ENCODE data around the gene PCDHGA11. TPM values are rescaled to one million over a fixed set of nuclear protein-coding genes. Genes with fewer than 3 reads are reported as not detected.
"Not testable (repeated sequence)": the region's sequence is repeated elsewhere in the genome, so short reads cannot be mapped to it uniquely, and the experiment has no call there.

Gene PCDHGA11
- total and polyA plus RNA-seq, 9 donors = 1.9 to 5.2 (median 3.3) TPM

GRCh38 chr5:141432308-141432707, 11.5 kb downstream of the PCDHGA11 start:
- H3K4me1 ChIP-seq (ENCODE audit: control insufficient read depth, insufficient read depth, low read length); DNase-seq; H3K27ac ChIP-seq (ENCODE audit: low read length); H3K4me3 ChIP-seq (ENCODE audit: low read length); H3K27me3 ChIP-seq (ENCODE audit: control insufficient read depth, insufficient read depth, low read length); H3K36me3 ChIP-seq (ENCODE audit: control insufficient read depth, insufficient read depth, low read length): not testable (repeated sequence)
- WGBS (ENCODE audit: insufficient coverage) = 30% methylated on average over 20 of the region's 38 CpGs
- H3K9me3 ChIP-seq (replicated peaks; ENCODE audit: control insufficient read depth, low read depth, low read length) = peaks cover 62% of the 10 kb centered on the region

- DNase-seq; H3K4me3 ChIP-seq (ENCODE audit: low read length); H3K27ac ChIP-seq (ENCODE audit: low read length); H3K4me1 ChIP-seq (ENCODE audit: control insufficient read depth, insufficient read depth, low read length); H3K36me3 ChIP-seq (ENCODE audit: control insufficient read depth, insufficient read depth, low read length); H3K27me3 ChIP-seq (ENCODE audit: control insufficient read depth, insufficient read depth, low read length): not testable (repeated sequence)
- WGBS (ENCODE audit: insufficient coverage) = 25% methylated on average over 27 of the region's 29 CpGs
- peaks cover 60% of the 10 kb centered on the region for H3K9me3 ChIP-seq (replicated peaks; ENCODE audit: control insufficient read depth, low read depth, low read length)
Observed at GRCh38 chr5:141432726-141433125, 11.9 kb downstream of the PCDHGA11 start.

DNA sequence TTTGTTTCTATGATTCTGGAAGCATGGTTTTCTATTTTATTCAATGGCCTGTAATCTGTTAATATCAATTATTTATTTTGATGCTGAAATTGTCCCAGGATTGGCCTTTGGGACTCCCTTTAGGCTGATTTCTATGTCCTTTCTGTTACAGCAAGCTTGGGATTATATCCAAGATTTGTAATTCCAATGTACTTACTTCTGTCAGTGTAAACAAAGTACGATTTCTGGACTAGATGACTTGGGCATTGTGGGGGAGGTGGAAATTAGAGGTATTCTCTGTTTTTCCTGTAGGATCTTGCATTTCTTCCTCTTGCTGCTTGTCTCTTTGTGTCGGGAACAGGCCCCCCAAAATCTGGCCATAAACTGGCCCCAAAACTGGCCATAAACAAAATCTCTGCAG, 13.2 kb downstream of the PCDHGA11 start:
- no CpG with 5 or more reads among the region's 2 CpGs for WGBS (ENCODE audit: insufficient coverage)
- DNase-seq = no peak
- peaks cover 6% of the 10 kb centered on the region for H3K27me3 ChIP-seq (ENCODE audit: control insufficient read depth, insufficient read depth, low read length)
- H3K9me3 ChIP-seq (replicated peaks; ENCODE audit: control insufficient read depth, low read depth, low read length) = peaks cover 53% of the 10 kb centered on the region
- H3K36me3 ChIP-seq (ENCODE audit: control insufficient read depth, insufficient read depth, low read length) = no peaks in the 10 kb centered on the region
- H3K4me3 ChIP-seq (ENCODE audit: low read length) = no peak overlapping the region
- H3K4me1 ChIP-seq (ENCODE audit: control insufficient read depth, insufficient read depth, low read length) = no peaks in the 10 kb centered on the region
- no peak overlapping the region for H3K27ac ChIP-seq (ENCODE audit: low read length)

DNA sequence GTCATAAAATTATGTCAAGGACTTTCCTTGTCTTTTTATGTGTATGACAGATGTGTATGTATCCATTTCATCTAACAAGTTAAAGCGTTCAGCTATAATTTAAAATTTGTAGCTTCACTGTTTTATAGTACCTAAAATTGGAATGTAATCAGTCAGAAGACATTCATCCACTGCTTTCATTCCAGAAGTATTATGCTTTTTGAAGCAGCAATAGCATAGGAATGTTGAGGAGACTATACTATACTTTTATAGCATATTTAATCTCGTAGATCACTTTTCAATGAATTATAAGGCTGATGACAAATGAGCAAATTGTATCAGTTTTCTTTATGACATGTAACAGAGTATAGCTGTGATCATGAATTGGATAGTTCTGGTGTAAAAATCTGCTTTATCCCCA, 16.4 kb downstream of the PCDHGA11 start:
- no peaks in the 10 kb centered on the region for H3K4me1 ChIP-seq (ENCODE audit: control insufficient read depth, insufficient read depth, low read length)
- no peak overlapping the region for H3K4me3 ChIP-seq (ENCODE audit: low read length)
- no peaks in the 10 kb centered on the region for H3K27me3 ChIP-seq (ENCODE audit: control insufficient read depth, insufficient read depth, low read length)
- H3K27ac ChIP-seq (ENCODE audit: low read length) = no peak overlapping the region
- no CpG with 5 or more reads among the region's 2 CpGs for WGBS (ENCODE audit: insufficient coverage)
- H3K36me3 ChIP-seq (ENCODE audit: control insufficient read depth, insufficient read depth, low read length) = no peaks in the 10 kb centered on the region
- no peak for DNase-seq
- peaks cover 59% of the 10 kb centered on the region for H3K9me3 ChIP-seq (replicated peaks; ENCODE audit: control insufficient read depth, low read depth, low read length)

GRCh38 chr5:141439411-141440141, 18.7 kb downstream of the PCDHGA11 start:
- Histone ChIP-seq H3K27me3 (ENCODE audit: control insufficient read depth, insufficient read depth, low read length) (no peaks in the 10 kb centered on the region), H3K4me3 (ENCODE audit: low read length) (no peak overlapping the region), H3K9me3 (replicated peaks; ENCODE audit: control insufficient read depth, low read depth, low read length) (peaks cover 53% of the 10 kb centered on the region), H3K27ac (ENCODE audit: low read length) (no peak overlapping the region), H3K36me3 (ENCODE audit: control insufficient read depth, insufficient read depth, low read length) (no peaks in the 10 kb centered on the region), H3K4me1 (ENCODE audit: control insufficient read depth, insufficient read depth, low read length) (no peaks in the 10 kb centered on the region)
- WGBS (ENCODE audit: insufficient coverage) = 55% methylated on average over 9 of the region's 10 CpGs
- no peak for DNase-seq

- H3K36me3 ChIP-seq (ENCODE audit: control insufficient read depth, insufficient read depth, low read length) = no peaks in the 10 kb centered on the region
- 93% methylated on average over 2 of the region's 9 CpGs for WGBS (ENCODE audit: insufficient coverage)
- no peak for DNase-seq
Observed at GRCh38 chr5:141440341-141440740, 19.5 kb downstream of the PCDHGA11 start.

GRCh38 chr5:141441571-141442170, 20.8 kb downstream of the PCDHGA11 start:
- WGBS (ENCODE audit: insufficient coverage) = 46% methylated on average over 42 of the region's 50 CpGs
- DNase-seq = no peak
- H3K4me1 ChIP-seq (ENCODE audit: control insufficient read depth, insufficient read depth, low read length) = no peaks in the 10 kb centered on the region
- peaks cover 56% of the 10 kb centered on the region for H3K9me3 ChIP-seq (replicated peaks; ENCODE audit: control insufficient read depth, low read depth, low read length)
- no peak overlapping the region for H3K27ac ChIP-seq (ENCODE audit: low read length)
- H3K27me3 ChIP-seq (ENCODE audit: control insufficient read depth, insufficient read depth, low read length) = no peaks in the 10 kb centered on the region
- no peak overlapping the region for H3K4me3 ChIP-seq (ENCODE audit: low read length)
- no peaks in the 10 kb centered on the region for H3K36me3 ChIP-seq (ENCODE audit: control insufficient read depth, insufficient read depth, low read length)

More at GRCh38 chr5:141440341-141440740, 19.5 kb downstream of the PCDHGA11 start:
- no peak overlapping the region for H3K27ac ChIP-seq (ENCODE audit: low read length)
- H3K27me3 ChIP-seq (ENCODE audit: control insufficient read depth, insufficient read depth, low read length) = no peaks in the 10 kb centered on the region
- H3K9me3 ChIP-seq (replicated peaks; ENCODE audit: control insufficient read depth, low read depth, low read length) = peaks cover 58% of the 10 kb centered on the region
- no peaks in the 10 kb centered on the region for H3K4me1 ChIP-seq (ENCODE audit: control insufficient read depth, insufficient read depth, low read length)
- no peak overlapping the region for H3K4me3 ChIP-seq (ENCODE audit: low read length)

DNA sequence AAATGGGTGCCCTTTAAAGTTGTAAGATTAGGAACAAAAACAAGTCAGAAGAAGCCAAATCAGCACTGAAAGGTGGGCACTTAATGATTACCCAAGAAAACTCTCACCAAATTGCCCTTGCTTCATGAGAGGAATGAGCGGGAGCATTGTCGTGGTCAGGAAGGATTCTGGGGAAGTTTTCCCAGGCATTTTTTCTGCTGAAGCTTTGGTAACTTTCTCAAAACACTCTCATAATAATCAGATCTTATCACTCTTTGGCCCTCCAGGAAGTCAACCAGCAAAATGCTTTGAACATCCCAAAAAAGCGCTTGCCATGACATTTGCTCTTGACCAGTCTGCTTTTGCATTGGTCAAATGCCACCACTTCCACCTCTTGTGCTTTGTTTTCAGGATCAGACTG, 44.5 kb downstream of the PCDHGA11 start:
- H3K27me3 ChIP-seq (ENCODE audit: control insufficient read depth, insufficient read depth, low read length) = no peaks in the 10 kb centered on the region
- H3K9me3 ChIP-seq (replicated peaks; ENCODE audit: control insufficient read depth, low read depth, low read length) = peaks cover 3% of the 10 kb centered on the region
- H3K27ac ChIP-seq (ENCODE audit: low read length) = no peak overlapping the region
- no peak for DNase-seq
- H3K4me3 ChIP-seq (ENCODE audit: low read length) = no peak overlapping the region
- 100% methylated on average over 1 of the region's 3 CpGs for WGBS (ENCODE audit: insufficient coverage)
- no peaks in the 10 kb centered on the region for H3K4me1 ChIP-seq (ENCODE audit: control insufficient read depth, insufficient read depth, low read length)
- no peaks in the 10 kb centered on the region for H3K36me3 ChIP-seq (ENCODE audit: control insufficient read depth, insufficient read depth, low read length)

Other genes starting within 250 kb of the PCDHGA11 start
Only the 30 nearest of the 37 such genes appear.
- gene PCDHB12, start 212.3 kb upstream of the PCDHGA11 start, total RNA-seq = 2.4 TPM
- gene PCDHB12, start 212.3 kb upstream of the PCDHGA11 start, polyA plus RNA-seq (ENCODE audit: insufficient read depth in 1 of 8, insufficient read length in 8 of 8, low replicate concordance in 1 of 8) = 1 to 10 TPM; 2.1 to 3.5 (median 2.6) TPM
- 1.9 TPM for gene PCDHB13, start 207.1 kb upstream of the PCDHGA11 start, total RNA-seq
- 1 to 10 TPM; 1.6 to 4.5 (median 2.8) TPM for gene PCDHB13, start 207.1 kb upstream of the PCDHGA11 start, polyA plus RNA-seq (ENCODE audit: insufficient read depth in 1 of 8, insufficient read length in 8 of 8, low replicate concordance in 1 of 8)
- gene PCDHB14, start 197.7 kb upstream of the PCDHGA11 start, total RNA-seq = 4.8 TPM
- gene PCDHB14, start 197.7 kb upstream of the PCDHGA11 start, polyA plus RNA-seq (ENCODE audit: insufficient read depth in 1 of 8, insufficient read length in 8 of 8, low replicate concordance in 1 of 8) = 1 to 10 TPM; 5.6 to 9.0 (median 6.7) TPM
- 4.3 TPM for gene PCDHB15, start 175.7 kb upstream of the PCDHGA11 start, total RNA-seq
- gene PCDHB15, start 175.7 kb upstream of the PCDHGA11 start, polyA plus RNA-seq (ENCODE audit: insufficient read depth in 1 of 8, insufficient read length in 8 of 8, low replicate concordance in 1 of 8) = 1 to 10 TPM; 5.3 to 8.6 (median 7.1) TPM
- gene SLC25A2, start 117.0 kb upstream of the PCDHGA11 start, total RNA-seq = 0.22 TPM
- gene SLC25A2, start 117.0 kb upstream of the PCDHGA11 start, polyA plus RNA-seq (ENCODE audit: insufficient read depth in 1 of 8, insufficient read length in 8 of 8, low replicate concordance in 1 of 8) = under 1 TPM in 1 of 8 donors, not detected in 7; 0.08 TPM
- 75.1 TPM for gene TAF7, start 100.3 kb upstream of the PCDHGA11 start, total RNA-seq
- gene TAF7, start 100.3 kb upstream of the PCDHGA11 start, polyA plus RNA-seq (ENCODE audit: insufficient read depth in 1 of 8, insufficient read length in 8 of 8, low replicate concordance in 1 of 8) = 100 to 1,000 TPM in 1 of 8 donors, 10 to 100 TPM in 7; 65.9 to 108 (median 83.4) TPM
- gene PCDHGA1, start 90.5 kb upstream of the PCDHGA11 start, total RNA-seq = 0.44 TPM
- under 1 TPM; 0.49 to 0.86 (median 0.64) TPM for gene PCDHGA1, start 90.5 kb upstream of the PCDHGA11 start, polyA plus RNA-seq (ENCODE audit: insufficient read depth in 1 of 8, insufficient read length in 8 of 8, low replicate concordance in 1 of 8)
- 1.6 TPM for gene PCDHGA2, start 82.3 kb upstream of the PCDHGA11 start, total RNA-seq
- 1 to 10 TPM; 1.6 to 2.8 (median 2.1) TPM for gene PCDHGA2, start 82.3 kb upstream of the PCDHGA11 start, polyA plus RNA-seq (ENCODE audit: insufficient read depth in 1 of 8, insufficient read length in 8 of 8, low replicate concordance in 1 of 8)
- gene PCDHGA3, start 77.2 kb upstream of the PCDHGA11 start, total RNA-seq = 1.2 TPM
- gene PCDHGA3, start 77.2 kb upstream of the PCDHGA11 start, polyA plus RNA-seq (ENCODE audit: insufficient read depth in 1 of 8, insufficient read length in 8 of 8, low replicate concordance in 1 of 8) = 1 to 10 TPM in 4 of 8 donors, under 1 TPM in 4; 0.94 to 2.0 (median 1.0) TPM
- 1.3 TPM for gene PCDHGB1, start 71.0 kb upstream of the PCDHGA11 start, total RNA-seq
- under 1 TPM; 0.43 to 0.90 (median 0.63) TPM for gene PCDHGB1, start 71.0 kb upstream of the PCDHGA11 start, polyA plus RNA-seq (ENCODE audit: insufficient read depth in 1 of 8, insufficient read length in 8 of 8, low replicate concordance in 1 of 8)
- 1.8 TPM for gene PCDHGA4, start 66.0 kb upstream of the PCDHGA11 start, total RNA-seq
- 1 to 10 TPM in 7 of 8 donors, under 1 TPM in 1; 0.71 to 2.2 (median 1.3) TPM for gene PCDHGA4, start 66.0 kb upstream of the PCDHGA11 start, polyA plus RNA-seq (ENCODE audit: insufficient read depth in 1 of 8, insufficient read length in 8 of 8, low replicate concordance in 1 of 8)
- gene PCDHGB2, start 61.1 kb upstream of the PCDHGA11 start, total RNA-seq = 1.5 TPM
- 1 to 10 TPM; 1.5 to 2.8 (median 1.9) TPM for gene PCDHGB2, start 61.1 kb upstream of the PCDHGA11 start, polyA plus RNA-seq (ENCODE audit: insufficient read depth in 1 of 8, insufficient read length in 8 of 8, low replicate concordance in 1 of 8)
- 2.3 TPM for gene PCDHGA5, start 56.9 kb upstream of the PCDHGA11 start, total RNA-seq
- 1 to 10 TPM; 1.6 to 3.8 (median 2.3) TPM for gene PCDHGA5, start 56.9 kb upstream of the PCDHGA11 start, polyA plus RNA-seq (ENCODE audit: insufficient read depth in 1 of 8, insufficient read length in 8 of 8, low replicate concordance in 1 of 8)
- 1.7 TPM for gene PCDHGB3, start 50.8 kb upstream of the PCDHGA11 start, total RNA-seq
- gene PCDHGB3, start 50.8 kb upstream of the PCDHGA11 start, polyA plus RNA-seq (ENCODE audit: insufficient read depth in 1 of 8, insufficient read length in 8 of 8, low replicate concordance in 1 of 8) = 1 to 10 TPM in 7 of 8 donors, under 1 TPM in 1; 0.70 to 2.0 (median 1.2) TPM
- gene PCDHGA6, start 47.2 kb upstream of the PCDHGA11 start, total RNA-seq = 3.5 TPM
- 1 to 10 TPM; 2.2 to 4.4 (median 3.0) TPM for gene PCDHGA6, start 47.2 kb upstream of the PCDHGA11 start, polyA plus RNA-seq (ENCODE audit: insufficient read depth in 1 of 8, insufficient read length in 8 of 8, low replicate concordance in 1 of 8)
- gene PCDHGA7, start 38.3 kb upstream of the PCDHGA11 start, total RNA-seq = 2.3 TPM
- 1 to 10 TPM; 1.2 to 2.4 (median 1.5) TPM for gene PCDHGA7, start 38.3 kb upstream of the PCDHGA11 start, polyA plus RNA-seq (ENCODE audit: insufficient read depth in 1 of 8, insufficient read length in 8 of 8, low replicate concordance in 1 of 8)
- 4.2 TPM for gene PCDHGB4, start 33.4 kb upstream of the PCDHGA11 start, total RNA-seq
- gene PCDHGB4, start 33.4 kb upstream of the PCDHGA11 start, polyA plus RNA-seq (ENCODE audit: insufficient read depth in 1 of 8, insufficient read length in 8 of 8, low replicate concordance in 1 of 8) = 1 to 10 TPM; 1.7 to 3.6 (median 2.5) TPM
- gene PCDHGA8, start 28.4 kb upstream of the PCDHGA11 start, total RNA-seq = 1.6 TPM
- under 1 TPM; 0.31 to 0.95 (median 0.61) TPM for gene PCDHGA8, start 28.4 kb upstream of the PCDHGA11 start, polyA plus RNA-seq (ENCODE audit: insufficient read depth in 1 of 8, insufficient read length in 8 of 8, low replicate concordance in 1 of 8)
- gene PCDHGB5, start 23.1 kb upstream of the PCDHGA11 start, total RNA-seq = 4.3 TPM
- 1 to 10 TPM; 3.0 to 6.3 (median 4.5) TPM for gene PCDHGB5, start 23.1 kb upstream of the PCDHGA11 start, polyA plus RNA-seq (ENCODE audit: insufficient read depth in 1 of 8, insufficient read length in 8 of 8, low replicate concordance in 1 of 8)
- gene PCDHGA9, start 18.3 kb upstream of the PCDHGA11 start, total RNA-seq = 3.8 TPM
- gene PCDHGA9, start 18.3 kb upstream of the PCDHGA11 start, polyA plus RNA-seq (ENCODE audit: insufficient read depth in 1 of 8, insufficient read length in 8 of 8, low replicate concordance in 1 of 8) = 1 to 10 TPM; 3.0 to 4.7 (median 4.0) TPM
- gene PCDHGB6, start 13.0 kb upstream of the PCDHGA11 start, total RNA-seq = 3.0 TPM
- 1 to 10 TPM; 2.8 to 6.0 (median 4.3) TPM for gene PCDHGB6, start 13.0 kb upstream of the PCDHGA11 start, polyA plus RNA-seq (ENCODE audit: insufficient read depth in 1 of 8, insufficient read length in 8 of 8, low replicate concordance in 1 of 8)
- 3.0 TPM for gene PCDHGA10, start 8.1 kb upstream of the PCDHGA11 start, total RNA-seq
- 1 to 10 TPM; 1.3 to 3.4 (median 2.1) TPM for gene PCDHGA10, start 8.1 kb upstream of the PCDHGA11 start, polyA plus RNA-seq (ENCODE audit: insufficient read depth in 1 of 8, insufficient read length in 8 of 8, low replicate concordance in 1 of 8)
- 4.2 TPM for gene PCDHGB7, start 3.4 kb upstream of the PCDHGA11 start, total RNA-seq
- gene PCDHGB7, start 3.4 kb upstream of the PCDHGA11 start, polyA plus RNA-seq (ENCODE audit: insufficient read depth in 1 of 8, insufficient read length in 8 of 8, low replicate concordance in 1 of 8) = 10 to 100 TPM in 1 of 8 donors, 1 to 10 TPM in 7; 5.0 to 10.5 (median 9.0) TPM
- gene PCDHGA12, start 9.5 kb downstream of the PCDHGA11 start, total RNA-seq = 2.4 TPM
- 1 to 10 TPM; 1.4 to 3.6 (median 2.1) TPM for gene PCDHGA12, start 9.5 kb downstream of the PCDHGA11 start, polyA plus RNA-seq (ENCODE audit: insufficient read depth in 1 of 8, insufficient read length in 8 of 8, low replicate concordance in 1 of 8)
- 52.7 TPM for gene PCDHGC3, start 54.9 kb downstream of the PCDHGA11 start, total RNA-seq
- gene PCDHGC3, start 54.9 kb downstream of the PCDHGA11 start, polyA plus RNA-seq (ENCODE audit: insufficient read depth in 1 of 8, insufficient read length in 8 of 8, low replicate concordance in 1 of 8) = 100 to 1,000 TPM in 7 of 8 donors, 10 to 100 TPM in 1; 87.6 to 165 (median 131) TPM
- 1.8 TPM for gene PCDHGC4, start 64.0 kb downstream of the PCDHGA11 start, total RNA-seq
- 1 to 10 TPM in 7 of 8 donors, under 1 TPM in 1; 0.98 to 2.1 (median 1.5) TPM for gene PCDHGC4, start 64.0 kb downstream of the PCDHGA11 start, polyA plus RNA-seq (ENCODE audit: insufficient read depth in 1 of 8, insufficient read length in 8 of 8, low replicate concordance in 1 of 8)
- 0.75 TPM for gene PCDHGC5, start 68.0 kb downstream of the PCDHGA11 start, total RNA-seq
- gene PCDHGC5, start 68.0 kb downstream of the PCDHGA11 start, polyA plus RNA-seq (ENCODE audit: insufficient read depth in 1 of 8, insufficient read length in 8 of 8, low replicate concordance in 1 of 8) = 1 to 10 TPM in 1 of 8 donors, under 1 TPM in 7; 0.29 to 1.1 (median 0.48) TPM
- gene DIAPH1, start 197.9 kb downstream of the PCDHGA11 start, total RNA-seq = 11.5 TPM
- gene DIAPH1, start 197.9 kb downstream of the PCDHGA11 start, polyA plus RNA-seq (ENCODE audit: insufficient read depth in 1 of 8, insufficient read length in 8 of 8, low replicate concordance in 1 of 8) = 10 to 100 TPM; 19.5 to 34.5 (median 28.6) TPM
- gene HDAC3, start 215.8 kb downstream of the PCDHGA11 start, total RNA-seq = 39.8 TPM
- 10 to 100 TPM; 42.3 to 62.2 (median 55.6) TPM for gene HDAC3, start 215.8 kb downstream of the PCDHGA11 start, polyA plus RNA-seq (ENCODE audit: insufficient read depth in 1 of 8, insufficient read length in 8 of 8, low replicate concordance in 1 of 8)
- 0.18 TPM for gene RELL2, start 215.9 kb downstream of the PCDHGA11 start, total RNA-seq
- gene RELL2, start 215.9 kb downstream of the PCDHGA11 start, polyA plus RNA-seq (ENCODE audit: insufficient read depth in 1 of 8, insufficient read length in 8 of 8, low replicate concordance in 1 of 8) = under 1 TPM; 0.21 to 0.53 (median 0.39) TPM